GM12891 (cell line): ENCODE results near the gene PPP2R5B.

ENCODE experiments used
- POLR2A ChIP-seq: IDR thresholded peaks from 2 replicates; pipeline ENCODE4 v1.6.1; 2011; ENCODE audit warnings: low read depth, low read length, control low read depth
- POLR2AphosphoS5 ChIP-seq: IDR thresholded peaks from 2 replicates; pipeline ENCODE4 v1.6.1; 2011; ENCODE audit warnings: low read depth, low read length, control low read depth
- TAF1 ChIP-seq: IDR thresholded peaks from 2 replicates; pipeline ENCODE4 v1.6.1; 2011; ENCODE audit warnings: low read depth, low read length, control low read depth

- TF ChIP-seq POLR2AphosphoS5 (0 out of 2 replicates have a peak, but pooled peaks have one; percentile 44), TAF1 (no peak), POLR2A (no peak)
Measured at GRCh38 chr11:64876835-64877341, 47.6 kb upstream of the PPP2R5B start.
